ENCODE measurements around the gene F10. TPM values are rescaled to one million over a fixed set of nuclear protein-coding genes. Genes with fewer than 3 reads are reported as not detected.

Gene F10
- total and polyA plus RNA-seq, 2 of the 13 experiments (the other 11 are each of a cell fraction or from before 2014, with no cell fraction given): 58.4 to 237 TPM

- in situ Hi-C loops (cut with HindIII; ENCODE audit: extremely low pct_ligation_motif_present, low pct_unique_long_range_greater_than_20kb): no loop called here
- no peak overlapping the region for H3K4me3 ChIP-seq (replicated peaks in 1 of 3; ENCODE audit: insufficient read depth in 1 of 3, low read depth in 2 of 3, low read length in 3 of 3)
- intact Hi-C loops (cut with micrococcal nuclease; ENCODE audit: unreplicated experiment): no loop called here
- FAIRE-seq (no peak), ATAC-seq (no peak), DNase-seq (ENCODE audit: low spot score) (no peak)
- H3K27me3 ChIP-seq (ENCODE audit: control insufficient read depth in 1 of 2, insufficient read depth in 2 of 2, low read length in 2 of 2): no peaks in the 10 kb centered on the region
- no peaks in the 10 kb centered on the region for H3K36me3 ChIP-seq (replicated peaks in 1 of 2; ENCODE audit: control insufficient read depth in 1 of 2, insufficient read depth in 2 of 2, low read length in 2 of 2)
- peak overlapping the region; percentile 39; the same call in 1 of the 2 replicates for H3K4me2 ChIP-seq (ENCODE audit: low read depth, low read length)
- H3K9me3 ChIP-seq (ENCODE audit: low read length): no peaks in the 10 kb centered on the region
- H3K9ac ChIP-seq (ENCODE audit: insufficient read depth, low read depth, low read length): no peak overlapping the region
- BruUV-seq (replicated peaks): no TSS peak
- H4K20me1 ChIP-seq (ENCODE audit: insufficient read depth, low read length): no peaks in the 10 kb centered on the region
- no peak overlapping the region for H3K27ac ChIP-seq (ENCODE audit: extremely low read length, insufficient read depth, low read length)
- TF ChIP-seq SAFB2 (CRISPR knock-in tag; IDR thresholded peaks at IDR 0.05; ENCODE audit: borderline replicate concordance, low read depth): no peak
- no peak for TF ChIP-seq ZBTB21 (CRISPR knock-in tag; IDR thresholded peaks at IDR 0.05)
- TF ChIP-seq, protein P1, sequence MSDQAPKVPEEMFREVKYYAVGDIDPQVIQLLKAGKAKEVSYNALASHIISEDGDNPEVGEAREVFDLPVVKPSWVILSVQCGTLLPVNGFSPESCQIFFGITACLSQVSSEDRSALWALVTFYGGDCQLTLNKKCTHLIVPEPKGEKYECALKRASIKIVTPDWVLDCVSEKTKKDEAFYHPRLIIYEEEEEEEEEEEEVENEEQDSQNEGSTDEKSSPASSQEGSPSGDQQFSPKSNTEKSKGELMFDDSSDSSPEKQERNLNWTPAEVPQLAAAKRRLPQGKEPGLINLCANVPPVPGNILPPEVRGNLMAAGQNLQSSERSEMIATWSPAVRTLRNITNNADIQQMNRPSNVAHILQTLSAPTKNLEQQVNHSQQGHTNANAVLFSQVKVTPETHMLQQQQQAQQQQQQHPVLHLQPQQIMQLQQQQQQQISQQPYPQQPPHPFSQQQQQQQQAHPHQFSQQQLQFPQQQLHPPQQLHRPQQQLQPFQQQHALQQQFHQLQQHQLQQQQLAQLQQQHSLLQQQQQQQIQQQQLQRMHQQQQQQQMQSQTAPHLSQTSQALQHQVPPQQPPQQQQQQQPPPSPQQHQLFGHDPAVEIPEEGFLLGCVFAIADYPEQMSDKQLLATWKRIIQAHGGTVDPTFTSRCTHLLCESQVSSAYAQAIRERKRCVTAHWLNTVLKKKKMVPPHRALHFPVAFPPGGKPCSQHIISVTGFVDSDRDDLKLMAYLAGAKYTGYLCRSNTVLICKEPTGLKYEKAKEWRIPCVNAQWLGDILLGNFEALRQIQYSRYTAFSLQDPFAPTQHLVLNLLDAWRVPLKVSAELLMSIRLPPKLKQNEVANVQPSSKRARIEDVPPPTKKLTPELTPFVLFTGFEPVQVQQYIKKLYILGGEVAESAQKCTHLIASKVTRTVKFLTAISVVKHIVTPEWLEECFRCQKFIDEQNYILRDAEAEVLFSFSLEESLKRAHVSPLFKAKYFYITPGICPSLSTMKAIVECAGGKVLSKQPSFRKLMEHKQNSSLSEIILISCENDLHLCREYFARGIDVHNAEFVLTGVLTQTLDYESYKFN (CRISPR knock-in tag; conservative IDR thresholded peaks at IDR 0.05): no peak
- TF ChIP-seq JUNB (CRISPR knock-in tag; IDR thresholded peaks at IDR 0.05; ENCODE audit: borderline replicate concordance): no peak
- TF ChIP-seq, protein P2, sequence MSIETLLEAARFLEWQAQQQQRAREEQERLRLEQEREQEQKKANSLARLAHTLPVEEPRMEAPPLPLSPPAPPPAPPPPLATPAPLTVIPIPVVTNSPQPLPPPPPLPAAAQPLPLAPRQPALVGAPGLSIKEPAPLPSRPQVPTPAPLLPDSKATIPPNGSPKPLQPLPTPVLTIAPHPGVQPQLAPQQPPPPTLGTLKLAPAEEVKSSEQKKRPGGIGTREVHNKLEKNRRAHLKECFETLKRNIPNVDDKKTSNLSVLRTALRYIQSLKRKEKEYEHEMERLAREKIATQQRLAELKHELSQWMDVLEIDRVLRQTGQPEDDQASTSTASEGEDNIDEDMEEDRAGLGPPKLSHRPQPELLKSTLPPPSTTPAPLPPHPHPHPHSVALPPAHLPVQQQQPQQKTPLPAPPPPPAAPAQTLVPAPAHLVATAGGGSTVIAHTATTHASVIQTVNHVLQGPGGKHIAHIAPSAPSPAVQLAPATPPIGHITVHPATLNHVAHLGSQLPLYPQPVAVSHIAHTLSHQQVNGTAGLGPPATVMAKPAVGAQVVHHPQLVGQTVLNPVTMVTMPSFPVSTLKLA (IDR thresholded peaks at IDR 0.05): peak; percentile 94
- no peak for TF ChIP-seq ETS1 (CRISPR knock-in tag; IDR thresholded peaks at IDR 0.05)
- TF ChIP-seq, protein P3, sequence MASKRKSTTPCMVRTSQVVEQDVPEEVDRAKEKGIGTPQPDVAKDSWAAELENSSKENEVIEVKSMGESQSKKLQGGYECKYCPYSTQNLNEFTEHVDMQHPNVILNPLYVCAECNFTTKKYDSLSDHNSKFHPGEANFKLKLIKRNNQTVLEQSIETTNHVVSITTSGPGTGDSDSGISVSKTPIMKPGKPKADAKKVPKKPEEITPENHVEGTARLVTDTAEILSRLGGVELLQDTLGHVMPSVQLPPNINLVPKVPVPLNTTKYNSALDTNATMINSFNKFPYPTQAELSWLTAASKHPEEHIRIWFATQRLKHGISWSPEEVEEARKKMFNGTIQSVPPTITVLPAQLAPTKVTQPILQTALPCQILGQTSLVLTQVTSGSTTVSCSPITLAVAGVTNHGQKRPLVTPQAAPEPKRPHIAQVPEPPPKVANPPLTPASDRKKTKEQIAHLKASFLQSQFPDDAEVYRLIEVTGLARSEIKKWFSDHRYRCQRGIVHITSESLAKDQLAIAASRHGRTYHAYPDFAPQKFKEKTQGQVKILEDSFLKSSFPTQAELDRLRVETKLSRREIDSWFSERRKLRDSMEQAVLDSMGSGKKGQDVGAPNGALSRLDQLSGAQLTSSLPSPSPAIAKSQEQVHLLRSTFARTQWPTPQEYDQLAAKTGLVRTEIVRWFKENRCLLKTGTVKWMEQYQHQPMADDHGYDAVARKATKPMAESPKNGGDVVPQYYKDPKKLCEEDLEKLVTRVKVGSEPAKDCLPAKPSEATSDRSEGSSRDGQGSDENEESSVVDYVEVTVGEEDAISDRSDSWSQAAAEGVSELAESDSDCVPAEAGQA (IDR thresholded peaks at IDR 0.05; ENCODE audit: low read depth): no peak
- TF ChIP-seq, protein P3 (CRISPR knock-in tag; IDR thresholded peaks at IDR 0.05; ENCODE audit: borderline replicate concordance): no peak
- H3K4me1 ChIP-seq (ENCODE audit: insufficient read depth, low read length): peaks cover 39% of the 10 kb centered on the region
- CTCF ChIA-PET (ENCODE audit: low intra/inter-chr PET ratio, low total read pairs): no interaction called here
- WGBS (ENCODE audit: low lambda C conversion rate): 75% methylated on average over 12 of the region's 12 CpGs
- peaks cover 8% of the 10 kb centered on the region for H3K79me2 ChIP-seq (ENCODE audit: insufficient read depth, low read length)
- POLR2A ChIA-PET: interaction anchor here (1.3 to 4.6 kb wide), 2 partner anchors 20 to 47 kb away, joined by 4 to 71 read pairs; partner anchors contain the start of gene F10
- no peak overlapping the region for H2AFZ ChIP-seq (ENCODE audit: low read length)
Observed at GRCh38 chr13:113102727-113103126, 19.9 kb upstream of the F10 start.
